Fibroblast of lung (primary cell): Measurements from ENCODE around the gene GAB1. TPM values are rescaled to one million over a fixed set of nuclear protein-coding genes. Genes with fewer than 3 reads are reported as not detected.

Experiments
- DNase-seq, 2 donors: peaks; one replicate each; pipeline versions ENCODE4 v3.0.0 to v3.0.0-alpha.2; 2010; ENCODE audit warnings: low read depth in 2 of 2
- H2AFZ ChIP-seq: 2 replicates; pipeline ENCODE4 v1.5.1; 2012; ENCODE audit warnings: low read length, control low read depth, inconsistent platforms
- H3K27ac ChIP-seq: 2 replicates; pipeline ENCODE4 v1.5.1; 2011; ENCODE audit warnings: low read length, control low read depth; ENCODE audit not compliant: insufficient read depth
- H3K27me3 ChIP-seq: 2 replicates; pipeline ENCODE4 v1.5.1; 2011; ENCODE audit warnings: mild to moderate bottlenecking, low read length; ENCODE audit not compliant: control insufficient read depth, insufficient read depth
- H3K36me3 ChIP-seq: 2 replicates; pipeline ENCODE4 v1.5.1; 2011; ENCODE audit warnings: low read length; ENCODE audit not compliant: control insufficient read depth, insufficient read depth
- H3K4me1 ChIP-seq: 2 replicates; pipeline ENCODE4 v1.5.1; 2011; ENCODE audit warnings: low read length; ENCODE audit not compliant: control insufficient read depth, insufficient read depth; ENCODE audit errors: extremely low read depth
- H3K4me2 ChIP-seq: 2 replicates; pipeline ENCODE4 v1.5.1; 2011; ENCODE audit warnings: low read length, control low read depth; ENCODE audit not compliant: insufficient read depth; ENCODE audit errors: extremely low read depth
- H3K4me3 ChIP-seq, 4 experiments: fragments of 200-600 bp in 1 of 4; sonication (generic) in 1 of 4; replicated peaks in 1 of 4; 2 replicates each; pipeline ENCODE4 v1.5.1; 2011 to 2016; ENCODE audit warnings: low read length in 4 of 4, low read depth in 3 of 4, mild to moderate bottlenecking in 3 of 4, control low read depth in 2 of 4, inconsistent platforms in 1 of 4, mixed read lengths in 1 of 4; ENCODE audit not compliant: insufficient read depth in 1 of 4; ENCODE audit errors: control extremely low read depth in 1 of 4
- H3K79me2 ChIP-seq: 2 replicates; pipeline ENCODE4 v1.5.1; 2012; ENCODE audit warnings: mild to moderate bottlenecking, low read length, inconsistent platforms; ENCODE audit not compliant: control insufficient read depth, insufficient read depth
- H3K9ac ChIP-seq: 2 replicates; pipeline ENCODE4 v1.5.1; 2011; ENCODE audit warnings: mild to moderate bottlenecking, low read length, control low read depth; ENCODE audit not compliant: insufficient read depth
- H3K9me3 ChIP-seq: 2 replicates; pipeline ENCODE4 v1.5.1; 2012; ENCODE audit warnings: low read depth, low read length; ENCODE audit not compliant: control insufficient read depth, insufficient read depth
- H4K20me1 ChIP-seq: 2 replicates; pipeline ENCODE4 v1.5.1; 2011; ENCODE audit warnings: low read length; ENCODE audit not compliant: control insufficient read depth, insufficient read depth; ENCODE audit errors: extremely low read depth
- CTCF ChIP-seq, 2 donors: IDR thresholded peaks in 1 of 2; conservative IDR thresholded peaks in 1 of 2; 1 replicate in 1 of 2; 2 replicates in 1 of 2; pipeline ENCODE4 v1.5.1; 2011 to 2012; ENCODE audit warnings: low read length in 2 of 2, control low read depth in 1 of 2, inconsistent platforms in 1 of 2, low read depth in 1 of 2, mild to moderate bottlenecking in 1 of 2
- EZH2 ChIP-seq: IDR thresholded peaks from 2 replicates; pipeline ENCODE4 v1.5.1; 2012; ENCODE audit warnings: low read length, control low read depth, mild to moderate bottlenecking; ENCODE audit errors: missing control alignments
- polyA plus RNA-seq, 2 donors: library from polyadenylated mRNA; depleted of rRNA in 1 of 2; stranded (reverse) in 1 of 2; unstranded in 1 of 2; fragments of >200 nt; gene quantifications; 2 replicates each; pipeline ENCODE4 v1.2.1, GENCODE V29; 2011 to 2012; ENCODE audit warnings: missing spikeins in 1 of 2
- total RNA-seq: library from RNA; depleted of rRNA; stranded (reverse); fragments of >200 nt; gene quantifications from 2 replicates; pipeline ENCODE4 v1.2.1, GENCODE V29; 2014

Gene GAB1
- total and polyA plus RNA-seq, 2 donors (not counting 1 experiment from before 2014, with no cell fraction given) = 10.6 to 18.0 TPM

GRCh38 chr4:143482840-143483239 lies 146.2 kb downstream of the GAB1 start:
- TF ChIP-seq EZH2 = no peak
- peak; percentile 52 to 68 for TF ChIP-seq CTCF (conservative IDR thresholded peaks at IDR 0.05 in 1 of 2, IDR thresholded peaks at IDR 0.05 in 1 of 2; ENCODE audit: low read depth in 1 of 2, low read length in 2 of 2)
- Histone ChIP-seq H3K27ac (no peak overlapping the region), H3K36me3 (no peaks in the 10 kb centered on the region), H3K4me1 (no peaks in the 10 kb centered on the region), H4K20me1 (no peaks in the 10 kb centered on the region), H3K27me3 (no peaks in the 10 kb centered on the region), H2AFZ (no peak overlapping the region), H3K9ac (no peak overlapping the region), H3K4me3 (no peak overlapping the region), H3K9me3 (no peaks in the 10 kb centered on the region), H3K79me2 (no peaks in the 10 kb centered on the region), H3K4me2 (no peak overlapping the region)
- peak; percentile 47 to 80 for DNase-seq

GRCh38 chr4:143486314-143486713 lies 149.6 kb downstream of the GAB1 start:
- H2AFZ ChIP-seq = no peak overlapping the region

GRCh38 chr4:143488687-143489086 lies 152.0 kb downstream of the GAB1 start:
- no peaks in the 10 kb centered on the region for H4K20me1 ChIP-seq
- TF ChIP-seq CTCF (conservative IDR thresholded peaks at IDR 0.05 in 1 of 2, IDR thresholded peaks at IDR 0.05 in 1 of 2; ENCODE audit: low read depth in 1 of 2, low read length in 2 of 2) (no peak), EZH2 (no peak)
- H3K27ac ChIP-seq = no peak overlapping the region
- no peaks in the 10 kb centered on the region for H3K9me3 ChIP-seq
- no peaks in the 10 kb centered on the region for H3K4me1 ChIP-seq
- H3K4me2 ChIP-seq = no peak overlapping the region
- no peaks in the 10 kb centered on the region for H3K79me2 ChIP-seq
- H3K9ac ChIP-seq = no peak overlapping the region
- DNase-seq = no peak
- H3K27me3 ChIP-seq = no peaks in the 10 kb centered on the region
- H3K4me3 ChIP-seq = no peak overlapping the region
- no peaks in the 10 kb centered on the region for H3K36me3 ChIP-seq
- H2AFZ ChIP-seq = no peak overlapping the region

More at GRCh38 chr4:143486314-143486713, 149.6 kb downstream of the GAB1 start:
- no peak overlapping the region for H3K27ac ChIP-seq
- H3K9me3 ChIP-seq = no peaks in the 10 kb centered on the region
- H3K4me3 ChIP-seq = no peak overlapping the region
- H3K27me3 ChIP-seq = no peaks in the 10 kb centered on the region
- H4K20me1 ChIP-seq = no peaks in the 10 kb centered on the region
- H3K4me2 ChIP-seq = no peak overlapping the region
- no peak for DNase-seq
- no peaks in the 10 kb centered on the region for H3K4me1 ChIP-seq
- H3K79me2 ChIP-seq = no peaks in the 10 kb centered on the region
- no peak overlapping the region for H3K9ac ChIP-seq
- H3K36me3 ChIP-seq = no peaks in the 10 kb centered on the region
- TF ChIP-seq EZH2 (no peak), CTCF (conservative IDR thresholded peaks at IDR 0.05 in 1 of 2, IDR thresholded peaks at IDR 0.05 in 1 of 2; ENCODE audit: low read depth in 1 of 2, low read length in 2 of 2) (no peak)
